Trophoblast cell (in vitro differentiated cells and primary cell): Measurements from ENCODE around the gene PREX1.
A peak's percentile ranks its signal among the peaks of the same experiment; 100 is the strongest.

Source experiments
- DNase-seq, 2 donors: peaks; one replicate each; pipeline ENCODE4 v3.0.0-alpha.2; 2016
- H2AFZ ChIP-seq: 2 replicates; pipeline ENCODE4 v1.6.1; 2013; ENCODE audit warnings: low read length, moderate library complexity, mild to moderate bottlenecking; ENCODE audit not compliant: insufficient read depth, poor library complexity
- H2AK5ac ChIP-seq: 2 replicates; pipeline ENCODE4 v1.6.1; 2013; ENCODE audit warnings: mild to moderate bottlenecking, low read length
- H2BK120ac ChIP-seq: 2 replicates; pipeline ENCODE4 v1.6.1; 2013; ENCODE audit warnings: low read length, mild to moderate bottlenecking, moderate library complexity; ENCODE audit not compliant: insufficient read depth, poor library complexity
- H2BK12ac ChIP-seq: 2 replicates; pipeline ENCODE4 v1.6.1; 2013; ENCODE audit warnings: mild to moderate bottlenecking, low read length, moderate library complexity
- H2BK5ac ChIP-seq: 2 replicates; pipeline ENCODE4 v1.6.1; 2013; ENCODE audit warnings: low read length, low read depth, moderate library complexity, mild to moderate bottlenecking; ENCODE audit not compliant: poor library complexity
- H3K14ac ChIP-seq: 2 replicates; pipeline ENCODE4 v1.6.1; 2013; ENCODE audit warnings: mild to moderate bottlenecking, low read length
- H3K18ac ChIP-seq: 2 replicates; pipeline ENCODE4 v1.6.1; 2013; ENCODE audit warnings: mild to moderate bottlenecking, low read length
- H3K23ac ChIP-seq: 2 replicates; pipeline ENCODE4 v1.6.1; 2013; ENCODE audit warnings: low read length
- H3K27ac ChIP-seq: 2 replicates; pipeline ENCODE4 v1.5.1; 2013; ENCODE audit warnings: low read depth, mild to moderate bottlenecking, inconsistent platforms, low read length, moderate library complexity
- H3K27me3 ChIP-seq: 2 replicates; pipeline ENCODE4 v1.6.1; 2013; ENCODE audit warnings: inconsistent platforms, mild to moderate bottlenecking, low read length, moderate library complexity; ENCODE audit not compliant: insufficient read depth
- H3K36me3 ChIP-seq, 2 experiments: 1 replicate in 1 of 2; 2 replicates in 1 of 2; pipeline ENCODE4 v1.6.1; 2013; ENCODE audit warnings: low read length in 2 of 2, mild to moderate bottlenecking in 2 of 2, moderate library complexity in 1 of 2; ENCODE audit not compliant: insufficient read depth in 2 of 2, control insufficient read depth in 1 of 2
- H3K4ac ChIP-seq: 2 replicates; pipeline ENCODE4 v1.6.1; 2013; ENCODE audit warnings: low read depth, mild to moderate bottlenecking, low read length, moderate library complexity
- H3K4me1 ChIP-seq, 2 experiments: 1 replicate in 1 of 2; 2 replicates in 1 of 2; pipeline ENCODE4 v1.6.1; 2013; ENCODE audit warnings: low read length in 2 of 2, mild to moderate bottlenecking in 2 of 2, moderate library complexity in 1 of 2; ENCODE audit not compliant: insufficient read depth in 2 of 2, control insufficient read depth in 1 of 2
- H3K4me2 ChIP-seq: 2 replicates; pipeline ENCODE4 v1.6.1; 2013; ENCODE audit warnings: inconsistent platforms, mild to moderate bottlenecking, low read length, moderate library complexity
- H3K4me3 ChIP-seq: 2 replicates; pipeline ENCODE4 v1.5.1; 2013; ENCODE audit warnings: mild to moderate bottlenecking, low read depth, low read length, inconsistent platforms
- H3K79me1 ChIP-seq: one replicate; pipeline ENCODE4 v1.6.1; 2013; ENCODE audit warnings: low read length
- H3K79me2 ChIP-seq: 2 replicates; pipeline ENCODE4 v1.6.1; 2013; ENCODE audit warnings: low read length, mild to moderate bottlenecking; ENCODE audit not compliant: control insufficient read depth, insufficient read depth, poor library complexity
- H3K9ac ChIP-seq: 2 replicates; pipeline ENCODE4 v1.6.1; 2013; ENCODE audit warnings: mild to moderate bottlenecking, low read length
- H3K9me3 ChIP-seq: 2 replicates; pipeline ENCODE4 v1.6.1; 2013; ENCODE audit warnings: low read depth, mild to moderate bottlenecking, control low read depth, inconsistent platforms, low read length; ENCODE audit not compliant: insufficient read depth
- H4K12ac ChIP-seq: 2 replicates; pipeline ENCODE4 v1.6.1; 2013; ENCODE audit warnings: low read depth, mild to moderate bottlenecking, low read length, moderate library complexity
- H4K8ac ChIP-seq: 2 replicates; pipeline ENCODE4 v1.6.1; 2013; ENCODE audit warnings: low read depth, mild to moderate bottlenecking, low read length, moderate library complexity
- H4K91ac ChIP-seq: one replicate; pipeline ENCODE4 v1.6.1; 2013; ENCODE audit warnings: low read depth, mild to moderate bottlenecking, low read length, moderate library complexity
- WGBS: extraction: QIAGEN DNeasy Blood & Tissue Kit; methylation state at CpG from one replicate; pipeline ENCODE4 v1.1.7; 2013; ENCODE audit warnings: missing lambda C conversion rate; ENCODE audit not compliant: insufficient read length, insufficient coverage; ENCODE audit errors: extremely low coverage; 5-methylcytosine and 5-hydroxymethylcytosine counted together

PREX1 gene

GRCh38 chr20:48615871-48616270 lies 211.9 kb downstream of the PREX1 start:
- Histone ChIP-seq H2BK5ac (no peak overlapping the region), H3K4ac (no peak overlapping the region), H3K4me3 (no peak overlapping the region), H3K18ac (no peak overlapping the region), H3K9me3 (no peaks in the 10 kb centered on the region), H2AFZ (no peak overlapping the region), H3K79me1 (peaks cover 6% of the 10 kb centered on the region), H3K79me2 (peaks cover 2% of the 10 kb centered on the region), H3K4me1 (peaks cover 8 to 9% of the 10 kb centered on the region in 2 experiments), H3K36me3 (no peaks in the 10 kb centered on the region), H3K27me3 (no peaks in the 10 kb centered on the region), H2BK12ac (no peak overlapping the region), H3K4me2 (no peak overlapping the region), H4K91ac (no peak overlapping the region), H3K23ac (no peak overlapping the region), H2AK5ac (no peak overlapping the region), H3K14ac (no peak overlapping the region), H2BK120ac (no peak overlapping the region), H3K9ac (no peak overlapping the region), H4K12ac (no peak overlapping the region), H3K27ac (no peak overlapping the region), H4K8ac (no peak overlapping the region)
- no peak for DNase-seq
- WGBS = no CpG with 5 or more reads among the region's 3 CpGs

- WGBS = no CpG with 5 or more reads among the region's 12 CpGs
Measured at GRCh38 chr20:48614593-48615274, 213.1 kb downstream of the PREX1 start.

GRCh38 chr20:48613926-48614325 lies 213.9 kb downstream of the PREX1 start:
- Histone ChIP-seq H3K79me1 (no peaks in the 10 kb centered on the region), H3K18ac (no peak overlapping the region), H2BK120ac (no peak overlapping the region), H3K27ac (no peak overlapping the region), H2BK12ac (peak overlapping the region; percentile 8), H3K9ac (no peak overlapping the region), H2AK5ac (no peak overlapping the region), H4K91ac (no peak overlapping the region), H3K9me3 (no peaks in the 10 kb centered on the region), H3K14ac (no peak overlapping the region), H2BK5ac (no peak overlapping the region), H4K8ac (no peak overlapping the region), H3K4ac (no peak overlapping the region), H3K4me2 (no peak overlapping the region), H3K23ac (no peak overlapping the region), H3K27me3 (no peaks in the 10 kb centered on the region), H3K79me2 (no peaks in the 10 kb centered on the region), H2AFZ (no peak overlapping the region), H3K36me3 (no peaks in the 10 kb centered on the region), H3K4me3 (no peak overlapping the region), H3K4me1 (peaks cover 6 to 10% of the 10 kb centered on the region in 2 experiments), H4K12ac (no peak overlapping the region)
- WGBS = no CpG with 5 or more reads among the region's 4 CpGs
- DNase-seq = no peak

More at GRCh38 chr20:48614593-48615274, 213.1 kb downstream of the PREX1 start:
- DNase-seq = peak in 1 of 2 donors; percentile 29
- no peak overlapping the region for H3K18ac ChIP-seq
- H3K79me1 ChIP-seq = peaks cover 2% of the 10 kb centered on the region
- no peaks in the 10 kb centered on the region for H3K36me3 ChIP-seq
- H4K91ac ChIP-seq = no peak overlapping the region
- no peak overlapping the region for H3K4ac ChIP-seq
- H2AK5ac ChIP-seq = no peak overlapping the region
- H3K4me1 ChIP-seq = peaks cover 5 to 6% of the 10 kb centered on the region in 2 experiments
- no peak overlapping the region for H3K27ac ChIP-seq
- H4K8ac ChIP-seq = no peak overlapping the region
- H3K4me3 ChIP-seq = no peak overlapping the region
- H3K9ac ChIP-seq = no peak overlapping the region
- no peak overlapping the region for H3K14ac ChIP-seq
- H3K79me2 ChIP-seq = no peaks in the 10 kb centered on the region
- no peak overlapping the region for H2AFZ ChIP-seq
- no peaks in the 10 kb centered on the region for H3K9me3 ChIP-seq
- H3K23ac ChIP-seq = no peak overlapping the region
- H2BK12ac ChIP-seq = no peak overlapping the region
- H3K27me3 ChIP-seq = no peaks in the 10 kb centered on the region
- H2BK120ac ChIP-seq = no peak overlapping the region
- no peak overlapping the region for H3K4me2 ChIP-seq
- H4K12ac ChIP-seq = no peak overlapping the region
- H2BK5ac ChIP-seq = no peak overlapping the region

- no peak overlapping the region for H3K4ac ChIP-seq
- H3K18ac ChIP-seq = no peak overlapping the region
- no peak overlapping the region for H3K14ac ChIP-seq
- H2BK120ac ChIP-seq = no peak overlapping the region
- no peak overlapping the region for H4K8ac ChIP-seq
- H3K4me2 ChIP-seq = no peak overlapping the region
- no CpG with 5 or more reads among the region's 6 CpGs for WGBS
- H3K4me3 ChIP-seq = no peak overlapping the region
- H2AK5ac ChIP-seq = no peak overlapping the region
- no peak overlapping the region for H2BK12ac ChIP-seq
- H3K23ac ChIP-seq = no peak overlapping the region
- no peak overlapping the region for H3K27ac ChIP-seq
- no peak overlapping the region for H2BK5ac ChIP-seq
- H3K36me3 ChIP-seq = no peaks in the 10 kb centered on the region
- no peaks in the 10 kb centered on the region for H3K79me2 ChIP-seq
- no peaks in the 10 kb centered on the region for H3K27me3 ChIP-seq
- H3K9ac ChIP-seq = no peak overlapping the region
- DNase-seq = peak in 1 of 2 donors; percentile 20
- H3K4me1 ChIP-seq = peaks cover 6 to 10% of the 10 kb centered on the region in 2 experiments
- H2AFZ ChIP-seq = no peak overlapping the region
- no peak overlapping the region for H4K91ac ChIP-seq
- no peaks in the 10 kb centered on the region for H3K9me3 ChIP-seq
- no peaks in the 10 kb centered on the region for H3K79me1 ChIP-seq
- H4K12ac ChIP-seq = no peak overlapping the region
Measured at GRCh38 chr20:48612335-48612734, 215.5 kb downstream of the PREX1 start.
